GM12801 (cell line): ENCODE measurements around the gene PIP4K2B.

Source experiments
- CTCF ChIP-seq: IDR thresholded peaks from one replicate; pipeline ENCODE4 v1.5.1; 2011; ENCODE audit warnings: control low read depth; ENCODE audit not compliant: insufficient read length; ENCODE audit errors: extremely low read depth

The PIP4K2B gene

GRCh38 chr17:38746849-38747462 is 52.4 kb downstream of the PIP4K2B start:
- TF ChIP-seq CTCF, result no peak

- no peak for TF ChIP-seq CTCF
Observed at GRCh38 chr17:38746004-38746848, 53.1 kb downstream of the PIP4K2B start.

- TF ChIP-seq CTCF, result no peak
Observed at GRCh38 chr17:38745545-38745944, 53.8 kb downstream of the PIP4K2B start.

- no peak for TF ChIP-seq CTCF
Observed at GRCh38 chr17:38743556-38744171, 55.7 kb downstream of the PIP4K2B start.

- no peak for TF ChIP-seq CTCF
Observed at GRCh38 chr17:38742411-38743308, 56.7 kb downstream of the PIP4K2B start.

GRCh38 chr17:38741921-38742410 is 57.4 kb downstream of the PIP4K2B start:
- TF ChIP-seq CTCF, result no peak

GRCh38 chr17:38741461-38741860 is 57.9 kb downstream of the PIP4K2B start:
- no peak for TF ChIP-seq CTCF
